ENCODE measurements around the gene SIRPA. TPM values are rescaled to one million over a fixed set of nuclear protein-coding genes. Genes with fewer than 3 reads are reported as not detected.

SIRPA gene
- total RNA-seq, 1 donor from 2014 or later = 130 TPM

GRCh38 chr20:1928782-1929181 is 33.6 kb downstream of the SIRPA start:
- Histone ChIP-seq H3K27ac (no peak overlapping the region), H3K4me3 (no peak overlapping the region), H3K27me3 (ENCODE audit: low read depth) (peaks cover 7% of the 10 kb centered on the region), H3K36me3 (peaks cover 35% of the 10 kb centered on the region), H3K9me3 (no peaks in the 10 kb centered on the region), H3K4me1 (peaks cover 14% of the 10 kb centered on the region)
- intact Hi-C loops (cut with DNase I) = no loop called here
- ATAC-seq (no peak), DNase-seq (no peak)
- TF ChIP-seq CTCF (IDR thresholded peaks at IDR 0.05) = no peak

DNA sequence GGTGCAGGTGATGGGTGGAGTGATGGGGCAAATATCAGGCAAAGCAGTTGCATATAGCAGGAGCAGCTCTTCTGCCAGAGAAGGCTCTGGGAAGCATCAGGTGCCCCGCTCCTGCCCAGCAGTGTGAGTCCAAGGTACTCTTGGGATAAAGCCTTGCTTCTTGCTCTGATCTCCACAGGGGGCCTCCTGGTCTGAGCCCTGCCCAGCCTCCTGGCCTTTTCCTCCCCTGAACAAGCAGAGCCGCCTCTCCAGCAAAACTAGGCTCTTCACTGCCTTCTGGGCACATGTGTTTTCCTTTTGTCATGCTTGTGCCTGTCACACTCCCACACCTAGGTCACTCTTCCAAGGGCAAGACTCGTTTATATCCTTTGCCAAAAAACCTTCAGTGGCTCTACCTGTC is 34.3 kb downstream of the SIRPA start:
- ATAC-seq (no peak), DNase-seq (no peak)
- no peaks in the 10 kb centered on the region for H3K9me3 ChIP-seq
- peaks cover 21% of the 10 kb centered on the region for H3K4me1 ChIP-seq
- no peak overlapping the region for H3K27ac ChIP-seq
- no peak overlapping the region for H3K4me3 ChIP-seq
- TF ChIP-seq CTCF (IDR thresholded peaks at IDR 0.05) = no peak
- H3K36me3 ChIP-seq = peaks cover 31% of the 10 kb centered on the region
- intact Hi-C loops (cut with DNase I) = no loop called here
- peaks cover 12% of the 10 kb centered on the region for H3K27me3 ChIP-seq (ENCODE audit: low read depth)

- H3K4me1 ChIP-seq = peaks cover 28% of the 10 kb centered on the region
- no peak for DNase-seq
- no peak overlapping the region for H3K4me3 ChIP-seq
- no peak for ATAC-seq
- H3K9me3 ChIP-seq = no peaks in the 10 kb centered on the region
- intact Hi-C loops (cut with DNase I) = no loop called here
- peaks cover 19% of the 10 kb centered on the region for H3K27me3 ChIP-seq (ENCODE audit: low read depth)
- TF ChIP-seq CTCF (IDR thresholded peaks at IDR 0.05) = no peak
- H3K27ac ChIP-seq = no peak overlapping the region
- H3K36me3 ChIP-seq = peaks cover 28% of the 10 kb centered on the region
These were observed 35.0 kb downstream of the SIRPA start for GRCh38 chr20:1930165-1930564.

- intact Hi-C loops (cut with DNase I) = no loop called here
- no peak overlapping the region for H3K27ac ChIP-seq
- peaks cover 17% of the 10 kb centered on the region for H3K27me3 ChIP-seq (ENCODE audit: low read depth)
- H3K36me3 ChIP-seq = peaks cover 39% of the 10 kb centered on the region
- no peak for TF ChIP-seq CTCF (IDR thresholded peaks at IDR 0.05)
- no peak overlapping the region for H3K4me3 ChIP-seq
- no peak for ATAC-seq
- no peak for DNase-seq
- peaks cover 26% of the 10 kb centered on the region for H3K4me1 ChIP-seq
- H3K9me3 ChIP-seq = no peaks in the 10 kb centered on the region
These were observed 36.6 kb downstream of the SIRPA start for GRCh38 chr20:1931830-1932229.

DNA sequence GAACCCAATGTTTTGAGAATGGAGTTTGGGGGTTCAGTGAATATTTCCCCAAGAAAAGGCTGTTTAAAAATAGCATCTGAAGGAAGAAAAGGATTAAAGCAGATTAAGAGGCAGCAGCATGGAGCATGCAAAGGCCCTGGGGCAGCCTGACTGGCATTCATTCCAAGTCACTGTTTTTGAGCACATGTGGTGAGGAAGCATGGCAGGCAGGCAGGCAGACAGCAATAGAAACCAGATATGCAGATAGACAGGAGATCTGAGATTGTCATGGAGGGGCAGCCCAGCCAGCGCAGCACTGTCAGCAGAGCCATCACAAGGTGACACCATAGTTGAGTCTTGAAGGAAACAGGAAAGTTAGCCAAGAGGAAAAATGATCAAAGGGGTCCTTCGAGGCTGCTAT is 37.8 kb downstream of the SIRPA start:
- intact Hi-C loops (cut with DNase I) = no loop called here
- peaks cover 19% of the 10 kb centered on the region for H3K27me3 ChIP-seq (ENCODE audit: low read depth)
- no peak overlapping the region for H3K4me3 ChIP-seq
- H3K36me3 ChIP-seq = peaks cover 39% of the 10 kb centered on the region
- no peak overlapping the region for H3K27ac ChIP-seq
- DNase-seq (no peak), ATAC-seq (no peak)
- no peaks in the 10 kb centered on the region for H3K9me3 ChIP-seq
- H3K4me1 ChIP-seq = peaks cover 17% of the 10 kb centered on the region
- no peak for TF ChIP-seq CTCF (IDR thresholded peaks at IDR 0.05)

DNA sequence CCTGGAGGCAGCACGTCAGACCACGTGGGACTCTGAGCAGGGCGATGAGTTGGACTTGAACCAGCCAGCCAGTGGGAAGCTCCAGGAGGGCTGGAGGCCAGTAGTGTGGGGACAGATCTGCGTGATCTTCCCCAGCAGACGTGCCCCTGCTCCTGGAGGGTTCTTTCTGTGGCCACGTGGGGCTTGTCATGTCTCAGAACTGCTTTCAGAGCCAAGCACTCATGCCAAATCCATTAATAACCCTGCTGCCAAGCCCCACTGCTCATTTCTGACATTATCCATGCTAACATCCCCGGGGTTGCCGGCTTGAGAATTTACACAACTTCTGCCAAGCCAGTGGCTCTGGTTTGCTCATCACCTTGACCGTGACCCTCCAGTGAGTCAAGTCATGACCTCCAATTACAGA is 38.3 kb downstream of the SIRPA start:
- ATAC-seq = peak; percentile 38 to 54
- no peak for DNase-seq

More for the DNA sequence above, 38.3 kb downstream of the SIRPA start:
- H3K9me3 ChIP-seq = no peaks in the 10 kb centered on the region
- peaks cover 17% of the 10 kb centered on the region for H3K4me1 ChIP-seq
- H3K27me3 ChIP-seq (ENCODE audit: low read depth) = peaks cover 19% of the 10 kb centered on the region
- no peak overlapping the region for H3K4me3 ChIP-seq
- intact Hi-C loops (cut with DNase I) = no loop called here
- H3K27ac ChIP-seq = no peak overlapping the region
- TF ChIP-seq CTCF (IDR thresholded peaks at IDR 0.05) = no peak
- H3K36me3 ChIP-seq = peaks cover 34% of the 10 kb centered on the region

Data from lower lobe of right lung (tissue), 2 donors.